ENCODE measurements around the gene OR51B5.
"Not testable (repeated sequence)": the region's sequence is repeated elsewhere in the genome, so short reads cannot be mapped to it uniquely, and the experiment has no call there.

The OR51B5 gene

DNA sequence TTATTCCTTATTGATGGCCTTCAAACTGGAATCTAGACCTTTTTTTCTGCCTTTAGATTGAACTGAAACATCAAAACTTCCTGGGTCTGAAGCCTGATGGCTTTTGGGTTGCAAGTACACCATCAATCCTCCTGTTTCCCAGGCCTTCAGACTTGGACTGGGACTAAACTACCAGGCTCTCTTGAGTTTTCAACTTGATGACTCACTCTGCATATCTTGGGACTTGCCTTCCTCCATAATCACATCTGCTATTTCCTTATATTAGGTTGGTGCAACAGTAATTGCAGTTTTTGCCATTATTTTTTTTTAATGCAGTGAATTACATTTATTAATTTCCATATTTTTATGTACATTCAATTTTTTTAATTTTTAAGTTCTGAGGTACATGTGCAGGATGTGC, 7.0 kb downstream of the OR51B5 start:
- DNase-seq (ENCODE audit: low spot score) (no peak), FAIRE-seq (no peak)

DNA sequence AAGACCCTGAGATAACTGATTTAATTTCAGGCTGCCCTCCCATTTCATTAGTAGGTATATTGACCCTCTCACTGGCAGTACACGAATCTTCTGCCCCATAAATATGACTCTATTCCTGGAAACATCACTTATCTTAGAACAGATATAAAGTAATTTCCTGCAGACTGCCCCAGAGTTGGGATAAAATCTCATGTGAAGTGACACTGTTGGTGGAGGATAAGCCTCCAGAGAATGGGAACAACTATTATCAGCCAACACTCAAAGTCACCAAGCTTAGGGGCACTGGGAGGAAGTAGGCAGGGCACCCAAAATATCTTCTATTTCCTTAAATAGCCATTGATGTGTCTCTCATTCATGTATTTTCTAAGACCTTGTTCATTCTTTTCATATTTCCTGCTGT, 8.2 kb downstream of the OR51B5 start:
- DNase-seq (ENCODE audit: low spot score) = no peak
- no peak for FAIRE-seq

GRCh38 chr11:5324197-5324596, 19.1 kb downstream of the OR51B5 start, which contains the start of gene OR51B2:
OR51B2 (minus strand) TSS chr11:5324297; CDS start chr11:5324297, 0 bp downstream.
- FAIRE-seq = no peak
- no peak for DNase-seq (ENCODE audit: low spot score)

- DNase-seq (ENCODE audit: low spot score) (no peak), FAIRE-seq (no peak)
These were observed 26.0 kb downstream of the OR51B5 start for GRCh38 chr11:5317292-5317691.

DNA sequence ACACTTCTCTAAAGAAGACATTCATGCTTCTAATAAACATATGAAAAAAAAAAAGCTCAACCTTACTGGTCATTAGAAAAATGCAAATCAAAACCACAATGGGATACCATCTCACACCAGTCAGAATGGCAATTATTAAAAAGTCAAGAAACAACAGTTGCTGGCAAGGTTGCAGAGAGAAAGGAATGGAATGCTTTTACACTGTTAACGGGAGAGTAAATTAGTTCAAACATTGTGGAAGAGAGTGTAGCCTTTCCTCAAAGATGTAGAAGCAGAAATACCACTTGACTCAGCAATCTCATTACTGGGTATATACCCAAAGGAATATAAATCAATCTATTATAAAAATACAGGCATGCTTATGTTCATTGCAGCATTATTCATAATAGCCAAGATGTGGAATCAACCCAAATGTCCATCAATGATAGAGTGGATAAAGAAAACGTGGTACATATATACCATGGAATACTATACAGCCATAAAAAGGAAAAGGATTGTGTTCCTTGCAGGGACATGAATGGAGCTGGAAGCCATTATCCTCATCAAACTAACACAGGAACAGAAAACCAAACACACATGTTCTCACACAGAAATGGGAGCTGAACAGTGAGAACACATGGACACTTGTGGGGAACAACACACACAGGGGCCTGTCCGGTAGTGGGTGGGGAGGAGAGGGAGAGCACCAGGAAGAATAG, 29.8 kb downstream of the OR51B5 start:
- FAIRE-seq; DNase-seq (ENCODE audit: low spot score): not testable (repeated sequence)

DNA sequence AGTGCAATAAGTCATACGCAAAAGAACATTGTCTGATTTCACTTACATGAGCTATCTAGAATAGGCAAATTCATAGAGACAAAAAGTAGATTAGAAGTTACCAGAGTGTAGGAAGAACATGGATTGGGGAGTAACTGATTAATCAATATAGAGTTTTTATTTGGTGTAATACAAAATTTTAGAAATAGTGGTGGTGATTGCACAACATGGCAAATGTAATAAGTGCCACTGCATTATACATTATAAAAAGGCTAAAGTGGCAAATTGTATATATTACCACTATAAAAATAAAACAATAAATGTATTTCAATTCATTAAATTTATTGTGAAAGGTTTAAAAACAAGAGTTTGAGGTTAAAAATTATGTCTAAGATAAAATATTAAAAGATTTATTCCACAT, 32.9 kb downstream of the OR51B5 start:
- DNase-seq (ENCODE audit: low spot score) (no peak), FAIRE-seq (no peak)

DNA sequence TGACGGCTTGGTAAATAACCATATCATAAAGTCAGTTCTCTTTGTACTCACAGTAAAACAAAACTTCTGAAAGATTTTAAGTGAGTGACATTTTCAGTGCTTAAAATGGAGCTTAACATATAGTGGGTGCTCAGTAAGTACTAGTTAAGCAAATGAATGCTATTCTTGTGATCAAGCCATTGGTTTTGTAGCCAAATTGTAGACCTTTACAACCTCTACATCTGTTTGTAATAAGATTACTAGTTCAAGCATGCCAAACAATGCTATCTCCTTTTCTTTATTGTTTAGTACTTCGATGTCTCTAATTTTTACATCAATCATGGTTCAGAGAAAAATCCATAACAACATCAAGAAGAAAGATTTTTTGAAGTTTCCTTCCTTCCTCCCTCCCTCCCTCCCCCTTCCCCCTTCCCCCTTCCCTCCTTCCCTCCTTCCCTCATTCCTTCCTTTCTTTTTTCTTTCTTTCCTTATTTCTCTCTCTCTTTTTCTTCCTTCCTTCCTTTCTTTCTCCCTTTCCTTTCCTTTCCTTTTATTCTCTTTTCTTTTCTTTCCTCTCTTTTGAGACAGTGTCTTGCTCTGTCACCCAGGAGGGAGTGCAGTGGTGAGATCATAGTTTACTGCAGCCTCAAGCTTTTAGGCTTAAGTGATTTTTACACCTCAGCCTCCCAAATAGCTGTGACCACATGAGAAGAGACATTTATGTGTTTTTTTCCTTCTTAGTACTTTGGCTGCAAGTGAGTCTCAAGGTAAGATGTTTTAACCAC, 35.9 kb downstream of the OR51B5 start:
- DNase-seq (ENCODE audit: low spot score) (no peak), FAIRE-seq (no peak)

DNA sequence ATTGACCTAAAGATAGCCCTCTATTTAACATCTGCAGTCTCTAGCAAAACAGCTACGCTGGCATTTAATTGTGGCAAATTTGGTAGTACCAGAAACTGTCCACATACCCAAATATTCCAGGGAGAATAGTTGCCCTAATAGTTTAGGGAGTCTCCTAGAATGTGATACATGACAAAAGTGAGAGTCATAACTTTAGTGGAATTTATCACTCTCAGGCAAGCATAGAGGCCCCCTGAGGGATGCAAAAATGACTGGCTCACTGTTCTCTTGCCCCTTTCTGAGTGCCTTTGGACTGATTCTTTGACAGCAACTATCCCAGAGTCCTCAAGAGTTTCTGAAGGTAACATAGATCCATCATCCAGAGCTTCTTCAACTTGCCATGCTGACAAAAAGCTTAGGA, 39.3 kb downstream of the OR51B5 start:
- FAIRE-seq (no peak), DNase-seq (ENCODE audit: low spot score) (no peak)

- DNase-seq (ENCODE audit: low spot score) = no peak
- FAIRE-seq = no peak
These were observed 39.7 kb downstream of the OR51B5 start for GRCh38 chr11:5303626-5304025.

DNA sequence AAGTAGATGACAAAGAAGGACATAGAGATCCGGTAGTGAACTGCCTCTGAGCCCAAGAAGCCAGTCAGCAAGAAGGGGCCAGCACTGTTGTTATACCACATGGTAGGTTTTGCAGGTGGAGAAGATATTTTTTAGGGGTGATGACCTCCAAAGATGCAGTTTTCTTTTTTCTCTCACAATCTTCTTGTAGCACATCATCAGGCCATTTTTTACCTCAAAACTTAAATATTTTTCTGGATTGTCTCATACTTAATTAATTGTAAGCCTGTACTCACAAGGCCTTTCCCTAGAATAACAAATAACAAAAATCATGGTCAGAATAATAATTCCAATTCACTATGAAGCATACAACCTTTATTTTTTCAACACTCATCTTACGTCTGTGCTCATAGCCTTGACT, 41.5 kb downstream of the OR51B5 start, which contains the start of gene OR51B4:
TSS of gene OR51B4 (minus strand) at position 101 of the 400 bp plus-strand sequence. CDS start at position 101, 0 bp downstream.
- FAIRE-seq (no peak), DNase-seq (ENCODE audit: low spot score) (no peak)

GRCh38 chr11:5300251-5300650, 43.1 kb downstream of the OR51B5 start:
- DNase-seq (ENCODE audit: low spot score) (no peak), FAIRE-seq (no peak)

DNA sequence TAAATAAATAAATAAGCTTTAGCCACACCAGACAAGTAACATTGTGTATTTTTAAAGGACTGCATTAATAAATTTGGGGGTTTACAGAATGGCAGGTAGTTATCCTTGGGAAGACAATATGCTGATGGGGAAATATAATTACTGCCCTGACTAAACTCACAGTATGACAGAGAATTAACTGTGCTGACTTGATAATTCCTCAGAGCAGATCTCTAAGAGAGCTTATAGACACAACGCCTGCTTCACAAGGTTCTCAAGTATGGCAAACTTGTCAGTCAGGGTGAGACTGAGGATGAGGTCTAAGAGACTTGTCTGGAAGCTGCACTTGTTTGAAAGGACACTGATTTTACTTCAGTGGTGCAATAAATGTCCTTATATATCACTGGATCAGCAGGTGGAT, 44.9 kb downstream of the OR51B5 start:
- DNase-seq (ENCODE audit: low spot score) = no peak
- FAIRE-seq = no peak

DNA sequence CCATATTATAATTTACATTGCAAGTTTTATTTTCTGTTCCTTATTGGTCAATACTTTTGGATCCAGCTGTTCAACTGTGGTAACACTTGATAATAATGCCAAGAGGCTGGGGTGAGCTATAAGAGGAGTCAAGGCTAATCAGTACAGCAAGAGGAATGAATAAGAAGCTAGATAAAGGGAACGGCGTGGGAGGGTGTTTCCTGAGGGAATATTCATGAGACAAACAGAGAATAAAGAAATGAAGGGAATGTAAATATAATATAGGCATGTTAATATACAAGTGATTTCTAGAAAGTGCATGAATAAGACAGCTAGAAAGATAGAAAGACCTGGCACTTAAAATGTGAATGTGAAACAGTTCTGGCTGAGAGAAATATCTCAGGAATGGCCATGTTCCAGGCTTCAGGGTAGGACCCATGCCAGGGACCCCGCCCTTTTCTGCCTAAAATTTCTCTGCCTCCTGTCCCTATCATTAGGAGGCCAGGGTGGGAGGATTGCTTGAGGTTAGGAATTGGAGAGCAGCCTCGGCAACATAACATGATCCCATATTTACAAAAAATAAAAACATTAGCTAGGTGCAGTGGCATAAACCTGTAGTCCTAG, 45.5 kb downstream of the OR51B5 start:
- DNase-seq (ENCODE audit: low spot score) (no peak), FAIRE-seq (no peak)

GRCh38 chr11:5294342-5294995, 48.9 kb downstream of the OR51B5 start:
- FAIRE-seq = not testable (repeated sequence)

GRCh38 chr11:5293028-5293427, 50.3 kb downstream of the OR51B5 start:
- no peak for FAIRE-seq
- no peak for DNase-seq (ENCODE audit: low spot score)

More at GRCh38 chr11:5294342-5294995, 48.9 kb downstream of the OR51B5 start:
- not testable (repeated sequence) for DNase-seq (ENCODE audit: low spot score)
